ENCODE results near the gene UNC93B1. TPM values are rescaled to one million over a fixed set of nuclear protein-coding genes. Genes with fewer than 3 reads are reported as not detected.

The UNC93B1 gene
- total and polyA plus RNA-seq, 2 of the 13 experiments (the other 11 are each of a cell fraction or from before 2014, with no cell fraction given), result 8.8 to 18.9 TPM

DNA sequence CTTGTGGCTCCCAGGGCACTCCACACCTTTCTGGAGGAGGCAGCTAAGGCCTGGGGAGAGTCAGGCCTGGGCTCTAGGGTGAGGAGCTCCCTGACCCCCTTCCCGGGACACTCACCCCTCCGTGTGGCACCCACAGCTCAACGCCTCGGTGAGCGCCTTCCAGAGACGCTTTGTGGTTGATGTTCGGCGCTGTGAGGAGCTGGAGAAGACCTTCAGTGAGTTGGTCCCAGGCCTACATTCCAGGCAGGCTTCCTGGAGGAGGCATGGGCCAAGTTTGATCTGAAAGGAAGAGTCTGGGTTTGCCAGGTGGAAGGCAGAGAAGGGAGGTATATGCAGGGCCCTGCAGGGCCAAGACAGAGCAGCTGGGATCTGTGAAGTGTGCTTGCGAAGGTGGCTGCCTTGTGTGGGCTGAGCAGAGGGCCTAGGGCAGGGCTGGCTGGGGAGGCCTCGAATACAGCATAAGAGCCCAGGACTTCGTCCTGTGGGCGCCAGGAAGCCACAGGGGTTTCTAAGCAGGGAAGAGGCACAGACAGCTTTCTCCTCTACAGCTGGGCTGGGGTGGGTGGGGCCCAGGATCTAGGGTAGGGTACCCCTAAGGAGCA is 37.8 kb upstream of the UNC93B1 start:
- CTCF ChIA-PET (ENCODE audit: low intra/inter-chr PET ratio, low total read pairs), result no interaction called here
- intact Hi-C loops (cut with micrococcal nuclease; ENCODE audit: unreplicated experiment), result no loop called here

DNA sequence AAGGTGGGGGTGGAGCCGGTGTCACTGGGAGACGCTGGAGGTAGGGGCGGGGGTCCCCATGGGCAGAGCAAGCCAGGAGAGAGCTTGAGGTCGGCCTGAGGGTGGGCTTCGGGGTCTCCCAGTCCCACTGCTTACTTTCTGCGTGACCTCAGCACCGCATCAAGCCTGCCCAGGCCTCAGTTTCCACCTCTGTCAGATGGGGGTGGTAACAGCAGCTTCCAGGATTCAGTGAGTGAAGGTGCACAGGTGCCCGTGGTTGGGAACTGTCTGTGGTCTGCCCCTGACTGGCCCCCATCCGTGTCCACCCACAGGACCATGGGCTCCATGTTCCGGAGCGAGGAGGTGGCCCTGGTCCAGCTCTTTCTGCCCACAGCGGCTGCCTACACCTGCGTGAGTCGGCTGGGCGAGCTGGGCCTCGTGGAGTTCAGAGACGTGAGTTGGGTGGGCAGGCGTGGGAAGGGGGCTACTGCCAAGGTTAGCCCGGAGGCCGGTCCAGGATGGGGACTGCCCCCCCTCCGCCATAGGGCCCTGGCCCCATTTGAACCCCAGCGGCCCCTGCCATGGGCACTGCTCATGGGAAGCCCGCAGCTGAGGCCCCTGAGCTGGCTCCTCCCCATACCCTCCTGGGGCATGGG is 37.2 kb upstream of the UNC93B1 start:
- H3K27ac ChIP-seq (ENCODE audit: extremely low read length, insufficient read depth, low read length), result peak overlapping the region; percentile 95
- TF ChIP-seq ATF7-NPFF (CRISPR knock-in tag; IDR thresholded peaks at IDR 0.05; ENCODE audit: low read depth) (no peak), ZNF382 (CRISPR knock-in tag; IDR thresholded peaks at IDR 0.05; ENCODE audit: borderline replicate concordance) (no peak), MTF1 (CRISPR knock-in tag; IDR thresholded peaks at IDR 0.05) (no peak), RNF2 (conservative IDR thresholded peaks at IDR 0.05; ENCODE audit: low read depth) (no peak), NONO (IDR thresholded peaks at IDR 0.05) (no peak), NONO (CRISPR knock-in tag; conservative IDR thresholded peaks at IDR 0.05) (0 out of 2 replicates have a peak, but pooled peaks have one; percentile 23), HDAC1 (CRISPR knock-in tag; IDR thresholded peaks at IDR 0.05) (0 out of 2 replicates have a peak, but pooled peaks have one; percentile 0), FOXA3 (CRISPR knock-in tag; IDR thresholded peaks at IDR 0.05) (no peak), TAF15 (IDR thresholded peaks at IDR 0.05; ENCODE audit: low read depth, low read length, poor library complexity, severe bottlenecking) (peak; percentile 5), IRF2 (CRISPR knock-in tag; IDR thresholded peaks at IDR 0.05) (no peak)
- TF ChIP-seq, protein P1, sequence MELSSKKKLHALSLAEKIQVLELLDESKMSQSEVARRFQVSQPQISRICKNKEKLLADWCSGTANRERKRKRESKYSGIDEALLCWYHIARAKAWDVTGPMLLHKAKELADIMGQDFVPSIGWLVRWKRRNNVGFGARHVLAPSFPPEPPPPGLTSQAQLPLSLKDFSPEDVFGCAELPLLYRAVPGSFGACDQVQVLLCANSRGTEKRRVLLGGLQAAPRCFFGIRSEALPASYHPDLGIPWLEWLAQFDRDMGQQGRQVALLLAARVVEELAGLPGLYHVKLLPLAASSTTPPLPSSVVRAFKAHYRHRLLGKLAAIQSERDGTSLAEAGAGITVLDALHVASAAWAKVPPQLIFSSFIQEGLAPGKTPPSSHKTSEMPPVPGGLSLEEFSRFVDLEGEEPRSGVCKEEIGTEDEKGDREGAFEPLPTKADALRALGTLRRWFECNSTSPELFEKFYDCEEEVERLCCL (CRISPR knock-in tag; IDR thresholded peaks at IDR 0.05; ENCODE audit: borderline replicate concordance), result no peak
- no peaks in the 10 kb centered on the region for H4K20me1 ChIP-seq (ENCODE audit: insufficient read depth, low read length)
- no peak overlapping the region for H2AFZ ChIP-seq (ENCODE audit: low read length)
- 81% methylated on average over 11 of the region's 23 CpGs for WGBS (ENCODE audit: low lambda C conversion rate)
- no TSS peak for BruUV-seq (replicated peaks)
- H3K4me2 ChIP-seq (ENCODE audit: low read depth, low read length), result peak overlapping the region; percentile 99
- no peak for ATAC-seq
- in situ Hi-C loops (cut with HindIII; ENCODE audit: extremely low pct_ligation_motif_present, low pct_unique_long_range_greater_than_20kb), result no loop called here
- CTCF ChIA-PET (ENCODE audit: low intra/inter-chr PET ratio, low total read pairs), result no interaction called here
- peaks cover 30% of the 10 kb centered on the region for H3K4me1 ChIP-seq (ENCODE audit: insufficient read depth, low read length)
- FAIRE-seq, result no peak
- H3K27me3 ChIP-seq (ENCODE audit: control insufficient read depth in 1 of 2, insufficient read depth in 2 of 2, low read length in 2 of 2), result no peaks in the 10 kb centered on the region
- intact Hi-C loops (cut with micrococcal nuclease; ENCODE audit: unreplicated experiment), result no loop called here
- no peak for DNase-seq (ENCODE audit: low spot score)
- H3K4me3 ChIP-seq (replicated peaks in 1 of 3; ENCODE audit: insufficient read depth in 1 of 3, low read depth in 2 of 3, low read length in 3 of 3), result peak overlapping the region; percentile 76 to 84 (median 78); a peak in 5 of 6 replicates
- no peaks in the 10 kb centered on the region for H3K9me3 ChIP-seq (ENCODE audit: low read length)
- H3K79me2 ChIP-seq (ENCODE audit: insufficient read depth, low read length), result peaks cover 17% of the 10 kb centered on the region
- peaks cover 2 to 11% of the 10 kb centered on the region in 2 experiments; a peak in 3 of 5 replicates for H3K36me3 ChIP-seq (replicated peaks in 1 of 2; ENCODE audit: control insufficient read depth in 1 of 2, insufficient read depth in 2 of 2, low read length in 2 of 2)
- POLR2A ChIA-PET, result interaction anchor here (0.7 to 2.3 kb wide), 9 partner anchors 10 to 78 kb away, joined by 3 to 11 read pairs (median 5); partner anchors contain the start of genes ALDH3B1 and NDUFS8
- peak overlapping the region; percentile 92 for H3K9ac ChIP-seq (ENCODE audit: insufficient read depth, low read depth, low read length)

More for the DNA sequence above, 37.8 kb upstream of the UNC93B1 start:
- Histone ChIP-seq H3K9me3 (ENCODE audit: low read length) (no peaks in the 10 kb centered on the region), H3K4me1 (ENCODE audit: insufficient read depth, low read length) (peaks cover 27% of the 10 kb centered on the region), H3K4me3 (replicated peaks in 1 of 3; ENCODE audit: insufficient read depth in 1 of 3, low read depth in 2 of 3, low read length in 3 of 3) (no peak overlapping the region), H3K36me3 (replicated peaks in 1 of 2; ENCODE audit: control insufficient read depth in 1 of 2, insufficient read depth in 2 of 2, low read length in 2 of 2) (peaks cover 2 to 16% of the 10 kb centered on the region in 2 experiments; a peak in 4 of 5 replicates), H4K20me1 (ENCODE audit: insufficient read depth, low read length) (no peaks in the 10 kb centered on the region), H3K79me2 (ENCODE audit: insufficient read depth, low read length) (peaks cover 17% of the 10 kb centered on the region), H2AFZ (ENCODE audit: low read length) (no peak overlapping the region), H3K27ac (ENCODE audit: extremely low read length, insufficient read depth, low read length) (no peak overlapping the region), H3K4me2 (ENCODE audit: low read depth, low read length) (peak overlapping the region; percentile 99; the same call in 1 of the 2 replicates), H3K27me3 (ENCODE audit: control insufficient read depth in 1 of 2, insufficient read depth in 2 of 2, low read length in 2 of 2) (no peaks in the 10 kb centered on the region), H3K9ac (ENCODE audit: insufficient read depth, low read depth, low read length) (peak overlapping the region; percentile 92; the same call in 1 of the 2 replicates)
- POLR2A ChIA-PET, result interaction anchor here (0.9 to 2.3 kb wide), 2 partner anchors 10 to 18 kb away, joined by 3 to 6 read pairs; no protein-coding TSS in a partner anchor
- no TSS peak for BruUV-seq (replicated peaks)
- in situ Hi-C loops (cut with HindIII; ENCODE audit: extremely low pct_ligation_motif_present, low pct_unique_long_range_greater_than_20kb), result no loop called here
- FAIRE-seq, result no peak
- peak; percentile 63; the same call in 1 of the 2 replicates for TF ChIP-seq ZMYM3 (CRISPR knock-in tag; IDR thresholded peaks at IDR 0.05)
- no peak for TF ChIP-seq SOX13 (IDR thresholded peaks at IDR 0.05)
- no peak for TF ChIP-seq SOX13 (CRISPR knock-in tag; conservative IDR thresholded peaks at IDR 0.05 in 1 of 2, IDR thresholded peaks at IDR 0.05 in 1 of 2)
- peak; percentile 54 for TF ChIP-seq ZFP36 (IDR thresholded peaks at IDR 0.05; ENCODE audit: borderline replicate concordance, low read depth, low read length, partially characterized antibody)
- no peak for TF ChIP-seq ZNF629 (CRISPR knock-in tag; conservative IDR thresholded peaks at IDR 0.05)
- ATAC-seq, result no peak
- DNase-seq (ENCODE audit: low spot score), result no peak
- 98% methylated on average over 12 of the region's 12 CpGs for WGBS (ENCODE audit: low lambda C conversion rate)
